DMS153 (cell line): ENCODE data around the gene SMYD4.
A peak's percentile ranks its signal among the peaks of the same experiment; 100 is the strongest.
"Not testable (repeated sequence)": the region's sequence is repeated elsewhere in the genome, so short reads cannot be mapped to it uniquely, and the experiment has no call there.

ENCODE experiments used
- DNase-seq: peaks from one replicate; lab custom pipeline; 2025; lab: John Stamatoyannopoulos, UW

The SMYD4 gene, protein sequence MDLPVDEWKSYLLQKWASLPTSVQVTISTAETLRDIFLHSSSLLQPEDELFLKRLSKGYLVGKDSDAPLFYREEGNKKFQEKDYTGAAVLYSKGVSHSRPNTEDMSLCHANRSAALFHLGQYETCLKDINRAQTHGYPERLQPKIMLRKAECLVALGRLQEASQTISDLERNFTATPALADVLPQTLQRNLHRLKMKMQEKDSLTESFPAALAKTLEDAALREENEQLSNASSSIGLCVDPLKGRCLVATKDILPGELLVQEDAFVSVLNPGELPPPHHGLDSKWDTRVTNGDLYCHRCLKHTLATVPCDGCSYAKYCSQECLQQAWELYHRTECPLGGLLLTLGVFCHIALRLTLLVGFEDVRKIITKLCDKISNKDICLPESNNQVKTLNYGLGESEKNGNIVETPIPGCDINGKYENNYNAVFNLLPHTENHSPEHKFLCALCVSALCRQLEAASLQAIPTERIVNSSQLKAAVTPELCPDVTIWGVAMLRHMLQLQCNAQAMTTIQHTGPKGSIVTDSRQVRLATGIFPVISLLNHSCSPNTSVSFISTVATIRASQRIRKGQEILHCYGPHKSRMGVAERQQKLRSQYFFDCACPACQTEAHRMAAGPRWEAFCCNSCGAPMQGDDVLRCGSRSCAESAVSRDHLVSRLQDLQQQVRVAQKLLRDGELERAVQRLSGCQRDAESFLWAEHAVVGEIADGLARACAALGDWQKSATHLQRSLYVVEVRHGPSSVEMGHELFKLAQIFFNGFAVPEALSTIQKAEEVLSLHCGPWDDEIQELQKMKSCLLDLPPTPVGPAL

DNA sequence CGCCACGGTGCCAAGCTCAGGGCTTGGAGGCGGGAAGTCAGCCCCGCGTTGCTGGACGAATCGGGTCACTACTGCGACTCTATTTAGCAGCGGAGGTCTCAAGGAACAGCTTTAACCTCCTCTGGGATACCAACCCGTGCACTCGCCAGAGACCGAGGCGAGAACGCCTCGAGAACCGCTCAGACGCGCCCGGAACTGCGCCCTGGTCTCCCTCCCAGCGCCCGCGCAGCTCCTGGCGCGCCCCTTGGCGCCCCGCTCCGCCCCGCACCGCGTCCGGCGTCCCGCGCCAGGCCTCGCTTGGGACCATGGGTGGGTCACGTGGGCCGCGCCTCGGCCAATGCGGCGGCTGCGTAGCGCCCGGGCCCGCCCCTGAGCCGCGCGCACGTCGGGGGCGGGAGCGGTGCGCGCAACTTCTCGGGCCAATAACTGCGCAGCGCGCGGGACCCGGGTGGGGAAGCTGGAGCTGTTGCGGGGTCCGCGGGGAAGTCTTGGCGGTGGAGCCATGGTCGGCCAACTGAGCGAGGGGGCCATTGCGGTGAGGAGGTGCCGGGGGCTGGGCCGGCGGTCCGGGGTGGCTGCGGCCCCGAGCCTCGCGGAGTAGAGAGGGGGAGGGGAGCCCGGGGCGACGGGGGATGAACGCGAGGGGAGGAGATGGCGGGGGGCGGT lies at the start of gene SMYD4, which contains the start of gene RPA1:
SMYD4 (minus strand) TSS at position 311 of the 666 bp plus-strand sequence. CDS start 1,908 bp downstream, outside the sequence.
RPA1 (plus strand) TSS at position 414 of the 666 bp plus-strand sequence; CDS start at position 503, 89 bp downstream.
- DNase-seq: peak; percentile 8

DNA sequence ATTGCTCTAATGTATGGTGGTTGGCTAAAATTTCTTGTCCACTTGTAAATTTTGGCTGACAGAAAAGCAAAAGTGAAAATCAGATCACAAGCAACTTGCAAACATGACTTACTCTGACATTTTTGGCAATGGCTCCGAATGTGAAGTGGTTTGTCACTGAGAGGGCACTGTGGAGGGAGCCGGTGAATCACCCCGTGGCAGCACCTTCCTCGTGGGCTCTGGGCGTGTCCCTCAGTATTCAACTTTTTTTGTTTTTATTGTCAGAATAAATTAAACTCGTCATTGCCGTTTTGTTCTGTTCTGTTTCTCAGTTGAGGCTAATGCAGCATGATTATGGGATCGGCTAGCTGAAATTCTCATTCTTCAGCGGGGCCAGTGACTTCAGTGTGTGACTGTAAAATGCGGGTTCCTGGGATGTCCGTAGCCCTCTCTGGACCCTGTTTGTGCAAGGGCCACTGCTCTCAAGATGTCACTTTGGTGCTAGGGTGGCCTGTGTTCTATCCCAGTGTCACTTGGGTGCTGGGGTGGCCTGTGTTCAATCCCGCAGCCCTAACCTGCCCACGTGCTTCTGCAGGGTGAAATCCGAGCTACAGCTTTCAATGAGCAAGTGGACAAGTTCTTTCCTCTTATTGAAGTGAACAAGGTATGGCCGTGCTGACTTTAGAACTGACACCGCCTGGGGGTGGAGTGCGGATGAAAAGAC lies 48.9 kb upstream of the SMYD4 start:
- no peak for DNase-seq

DNA sequence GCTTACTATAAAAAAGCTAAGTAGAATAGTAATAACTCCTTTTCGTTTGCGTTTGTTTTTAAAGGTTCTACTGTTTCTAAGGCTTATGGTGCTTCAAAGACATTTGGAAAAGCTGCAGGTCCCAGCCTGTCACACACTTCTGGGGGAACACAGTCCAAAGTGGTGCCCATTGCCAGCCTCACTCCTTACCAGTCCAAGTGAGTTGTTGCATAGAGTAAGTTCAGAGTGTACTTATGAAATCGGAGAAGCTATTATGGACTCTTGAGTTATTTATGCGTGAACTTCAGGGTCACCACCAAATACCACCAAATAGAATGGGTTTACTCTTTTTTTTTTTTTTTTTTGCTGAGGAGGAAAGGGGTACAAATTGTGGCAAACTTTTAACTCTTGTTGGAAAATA lies 45.9 kb upstream of the SMYD4 start:
- no peak for DNase-seq

DNA sequence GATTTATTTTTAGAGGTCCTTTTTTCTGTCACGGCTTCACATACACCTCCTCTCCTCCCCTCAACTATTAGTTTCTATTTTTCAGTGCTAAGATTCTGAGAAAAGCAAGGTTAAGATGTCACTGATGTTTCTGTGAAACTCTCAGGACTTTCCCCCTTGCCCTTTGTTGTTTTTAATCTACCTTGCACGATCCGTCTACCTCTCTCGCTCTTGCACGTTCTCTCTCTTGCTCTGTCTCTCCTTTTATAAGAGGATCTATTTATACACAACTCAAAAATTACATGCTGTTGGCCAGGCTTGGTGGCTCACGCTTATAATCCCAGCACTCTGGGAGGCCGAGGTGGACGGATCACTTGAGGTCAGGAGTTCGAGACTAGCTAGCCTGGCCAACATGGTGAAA lies 43.7 kb upstream of the SMYD4 start:
- DNase-seq: no peak

DNA sequence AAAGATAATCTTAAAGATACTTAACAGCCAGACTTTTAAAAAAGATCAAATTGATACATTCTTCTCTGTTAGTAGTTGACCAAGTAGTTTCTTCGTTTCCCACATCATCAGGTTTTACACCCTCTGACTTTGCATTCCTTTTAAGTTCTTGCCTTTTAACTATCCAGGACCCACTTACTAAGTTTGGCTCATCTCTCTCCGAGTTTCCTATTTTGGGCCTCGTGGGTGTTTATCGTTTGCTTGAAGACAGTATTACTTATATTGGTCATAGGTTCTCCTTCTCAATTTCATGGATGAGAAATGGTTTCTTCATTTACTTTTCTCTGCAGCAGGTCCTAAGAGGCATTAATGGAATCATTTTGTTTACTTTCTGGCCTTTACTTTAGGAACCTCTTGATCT lies 43.3 kb upstream of the SMYD4 start:
- DNase-seq: no peak

DNA sequence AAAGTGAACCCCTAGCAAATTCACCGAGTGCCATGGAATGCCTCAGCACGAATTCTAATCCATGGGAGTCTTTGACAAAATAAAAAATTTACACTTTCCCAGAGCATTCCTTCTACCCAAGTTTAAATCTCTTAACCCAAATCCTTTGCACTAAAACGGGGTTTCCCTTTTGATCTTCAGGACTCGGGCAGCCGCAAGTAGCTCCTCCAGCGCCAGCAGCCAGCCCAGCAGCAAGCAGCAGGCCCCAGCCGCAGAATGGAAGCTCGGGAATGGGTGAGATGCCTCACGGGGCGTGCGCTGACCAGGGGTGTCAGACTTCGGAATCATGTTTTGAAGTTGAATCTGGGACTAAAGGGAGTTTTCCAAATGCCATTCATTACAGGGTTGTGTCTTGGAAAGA lies 42.6 kb upstream of the SMYD4 start:
- DNase-seq: no peak

DNA sequence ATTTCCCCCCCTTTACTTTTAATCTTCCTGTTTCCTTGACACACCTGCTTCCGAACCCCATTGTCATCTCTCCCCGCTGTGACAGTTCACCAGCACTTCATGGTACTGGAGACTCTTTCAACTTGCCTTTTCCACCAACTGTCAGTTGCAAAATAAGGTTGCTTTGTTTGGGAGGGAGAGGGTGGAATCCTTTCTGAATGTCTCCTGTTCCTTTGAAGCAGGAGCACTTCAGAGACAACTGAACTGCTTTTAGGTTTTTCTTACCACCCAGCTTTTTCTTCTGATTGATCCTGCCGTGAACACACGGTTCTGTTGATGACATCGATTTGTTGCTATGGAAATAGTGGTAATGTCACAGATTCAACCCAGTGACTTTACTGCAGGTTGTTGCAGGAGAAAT lies 42.1 kb upstream of the SMYD4 start:
- DNase-seq: no peak

DNA sequence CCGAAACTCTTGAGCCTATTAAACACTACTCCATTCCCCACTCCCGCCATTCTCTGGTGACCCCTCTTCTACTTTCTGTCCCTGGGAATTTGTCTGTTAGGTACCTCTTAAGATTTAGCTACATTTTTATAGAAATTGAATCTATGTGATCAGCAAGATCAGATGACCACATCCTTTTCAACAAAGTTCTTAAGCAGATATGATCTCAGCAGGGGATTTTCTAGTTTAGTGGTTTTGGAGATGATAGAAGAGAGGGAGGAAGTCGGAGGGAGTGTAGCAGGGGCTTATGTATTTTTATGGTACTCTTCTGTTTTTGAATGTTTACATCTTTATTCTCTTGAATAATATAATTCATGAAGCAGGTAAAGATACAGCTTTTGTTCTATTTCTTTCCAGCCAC lies 40.9 kb upstream of the SMYD4 start:
- no peak for DNase-seq

DNA sequence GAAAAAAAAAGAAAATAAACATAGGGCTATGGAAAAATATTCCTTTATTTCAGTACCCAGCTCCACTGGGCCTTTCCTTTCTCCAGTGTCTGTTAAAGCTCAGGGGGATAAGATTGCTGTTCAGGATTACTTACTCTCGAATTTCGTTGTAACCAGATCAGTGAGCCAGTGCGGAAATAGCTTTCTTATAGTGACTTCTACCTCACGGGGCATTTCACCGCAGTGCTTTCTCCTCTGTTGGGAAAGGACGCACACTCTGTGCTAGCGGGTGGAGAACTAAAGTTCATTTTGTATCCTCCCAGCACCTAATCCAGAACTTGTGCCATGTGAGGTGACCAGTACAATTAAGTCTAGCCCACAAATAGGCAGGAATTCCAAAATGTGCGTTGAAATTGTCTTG lies 38.4 kb upstream of the SMYD4 start:
- DNase-seq: no peak

DNA sequence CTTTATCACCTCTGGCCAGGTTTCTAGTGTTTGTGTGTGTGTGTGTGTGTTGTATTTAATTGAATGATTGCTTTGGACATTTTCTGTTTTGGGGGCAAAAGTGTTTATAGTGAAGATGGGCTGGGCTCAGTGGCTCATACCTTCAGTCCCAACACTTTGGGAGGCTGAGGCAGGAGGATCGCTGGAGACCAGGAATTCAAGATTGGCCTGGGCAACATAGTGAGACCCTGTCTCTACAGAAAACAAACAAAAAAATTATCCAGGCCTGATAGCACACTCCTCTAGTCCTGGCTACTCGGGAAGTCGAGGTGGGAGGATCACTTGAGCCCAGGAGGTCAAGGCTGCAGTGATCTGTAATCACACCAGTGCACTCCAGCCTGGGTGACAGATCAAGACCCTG lies 37.6 kb upstream of the SMYD4 start:
- no peak for DNase-seq

DNA sequence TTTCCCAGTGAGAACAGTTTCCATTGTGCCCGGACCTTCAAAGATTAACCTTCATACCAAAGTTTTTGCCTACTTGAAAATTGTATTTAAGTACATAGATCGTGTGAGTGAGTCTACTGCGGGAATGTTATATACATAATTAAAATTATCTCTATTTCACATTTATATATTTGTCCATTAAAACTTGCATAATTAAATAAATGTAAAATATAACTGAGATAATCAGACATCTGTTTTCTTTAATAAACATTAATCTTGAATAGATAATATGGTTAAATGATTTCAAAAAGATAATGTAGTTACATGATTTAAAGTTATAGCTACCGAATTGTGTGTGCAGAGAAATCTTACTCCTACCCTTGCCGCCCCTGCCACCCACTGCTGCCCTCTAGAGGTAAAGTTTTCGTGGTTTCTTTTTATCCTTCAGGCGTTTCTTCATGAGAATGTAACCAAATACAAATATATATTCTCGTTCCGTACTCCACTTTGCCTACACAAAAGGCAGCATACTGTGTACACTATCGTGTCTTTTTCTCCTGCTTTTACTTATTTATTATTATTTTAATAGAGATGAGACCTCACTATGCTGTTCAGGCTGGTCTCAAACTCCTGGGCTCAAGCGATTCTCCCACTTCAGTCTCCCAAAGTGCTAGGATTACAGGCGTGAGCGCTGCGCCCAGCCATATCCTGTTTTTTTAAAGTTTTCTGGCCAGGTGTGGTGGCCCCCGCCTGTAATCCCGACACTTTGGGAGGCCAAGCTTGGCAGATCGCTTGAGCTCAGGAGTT lies 35.7 kb upstream of the SMYD4 start:
- no peak for DNase-seq

DNA sequence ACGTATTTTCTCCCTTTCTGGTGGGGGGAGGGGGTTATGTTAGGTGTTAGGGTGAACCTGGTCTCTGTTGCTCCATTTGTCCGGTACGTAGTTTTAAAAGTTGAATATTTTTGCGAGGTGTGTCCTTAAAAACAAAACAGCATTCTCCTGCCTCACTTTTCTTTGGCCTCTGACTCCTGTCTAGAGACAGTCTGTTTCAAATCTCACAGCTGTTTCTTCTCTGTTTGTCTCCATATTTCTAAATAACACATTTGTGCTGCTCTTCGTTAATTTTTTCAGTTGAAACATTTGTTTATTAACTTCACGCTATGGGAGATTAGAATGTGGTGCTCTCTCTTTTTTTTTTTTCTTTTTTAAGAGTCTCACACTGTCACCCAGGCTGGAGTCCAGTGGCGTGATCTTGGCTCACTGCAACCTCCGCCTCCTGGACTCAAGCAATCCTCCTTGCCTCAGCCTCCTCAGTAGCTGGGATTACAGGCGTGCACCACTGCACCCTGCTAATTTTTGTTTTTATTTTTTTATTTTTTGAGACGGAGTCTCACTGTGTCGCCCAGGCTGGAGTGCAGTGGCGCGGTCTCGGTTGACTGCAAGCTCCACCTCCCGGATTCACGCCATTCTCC lies 31.8 kb upstream of the SMYD4 start:
- no peak for DNase-seq

DNA sequence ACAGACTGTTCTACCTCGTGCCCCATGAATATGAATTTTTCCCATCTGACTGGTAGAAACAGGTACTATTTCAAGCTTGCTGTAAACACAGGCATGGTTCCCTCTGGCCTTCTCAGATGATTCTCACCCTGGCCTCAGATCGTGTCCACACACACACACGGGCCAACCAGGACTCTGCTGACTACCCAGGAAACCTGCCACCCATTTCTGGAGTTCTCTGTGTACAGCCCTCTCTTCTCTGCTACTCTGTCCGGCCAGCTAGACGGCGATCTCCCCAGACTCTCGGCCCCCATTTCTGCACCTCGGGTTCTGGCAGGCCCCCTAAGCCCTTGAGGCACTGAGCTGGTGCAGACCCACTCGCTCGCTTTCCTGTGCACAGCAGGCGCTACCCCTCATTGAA lies 31.3 kb upstream of the SMYD4 start:
- no peak for DNase-seq

DNA sequence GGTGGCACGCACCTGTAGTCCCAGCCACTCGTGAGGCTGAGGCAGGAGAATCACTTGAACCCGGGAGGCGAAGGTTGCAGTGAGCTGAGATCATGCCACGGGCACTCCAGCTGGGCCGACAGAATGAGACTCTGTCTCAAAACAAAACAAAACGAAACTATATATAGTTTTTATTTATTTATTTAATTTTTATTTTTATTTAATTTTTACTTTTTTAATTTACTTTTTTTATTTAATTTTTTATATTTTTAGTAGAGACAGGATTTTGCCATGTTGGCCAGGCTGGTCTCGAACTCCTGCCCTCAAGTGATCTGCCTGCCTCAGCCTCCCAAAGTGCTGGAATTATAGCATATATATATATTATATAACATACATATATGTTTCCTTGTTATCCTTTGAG lies 26.8 kb upstream of the SMYD4 start:
- DNase-seq: not testable (repeated sequence)

DNA sequence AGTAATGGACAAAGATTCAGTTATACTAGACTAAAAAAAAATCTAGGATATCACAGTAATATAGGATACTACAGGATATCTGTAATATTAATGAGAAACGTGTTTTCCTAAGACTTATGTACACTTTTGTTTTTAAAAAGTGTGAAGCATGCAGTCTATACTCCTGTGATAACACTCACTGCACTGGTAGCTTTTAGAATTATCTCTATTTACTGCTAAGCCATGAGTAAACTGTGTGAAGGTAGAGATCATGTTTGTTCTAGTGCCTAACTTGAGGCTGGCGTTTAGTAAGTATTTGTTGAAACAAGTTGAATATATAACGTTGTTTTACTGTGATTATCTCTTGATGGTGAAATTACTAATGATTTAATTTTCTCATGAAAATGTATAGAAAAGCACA lies 24.0 kb upstream of the SMYD4 start:
- DNase-seq: no peak

DNA sequence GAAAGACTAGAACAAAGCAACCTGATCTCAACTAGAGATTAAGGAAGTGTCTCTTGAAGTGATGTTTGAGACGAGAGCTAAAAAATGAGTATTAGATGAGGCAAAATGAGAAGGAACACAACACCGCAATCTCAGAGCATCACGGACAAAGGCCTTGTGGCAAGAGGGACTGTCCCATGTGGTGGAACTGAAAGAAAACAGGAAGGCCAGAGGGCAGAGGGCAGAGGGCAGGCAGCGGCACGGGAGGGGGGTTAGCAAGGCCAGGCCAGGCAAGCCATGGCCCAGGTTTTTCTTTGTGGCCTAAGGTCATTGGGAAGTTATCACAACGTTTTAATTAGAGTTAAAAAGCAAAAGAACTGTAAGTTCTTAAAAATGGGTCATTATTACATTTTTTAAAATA lies 22.6 kb upstream of the SMYD4 start:
- no peak for DNase-seq

DNA sequence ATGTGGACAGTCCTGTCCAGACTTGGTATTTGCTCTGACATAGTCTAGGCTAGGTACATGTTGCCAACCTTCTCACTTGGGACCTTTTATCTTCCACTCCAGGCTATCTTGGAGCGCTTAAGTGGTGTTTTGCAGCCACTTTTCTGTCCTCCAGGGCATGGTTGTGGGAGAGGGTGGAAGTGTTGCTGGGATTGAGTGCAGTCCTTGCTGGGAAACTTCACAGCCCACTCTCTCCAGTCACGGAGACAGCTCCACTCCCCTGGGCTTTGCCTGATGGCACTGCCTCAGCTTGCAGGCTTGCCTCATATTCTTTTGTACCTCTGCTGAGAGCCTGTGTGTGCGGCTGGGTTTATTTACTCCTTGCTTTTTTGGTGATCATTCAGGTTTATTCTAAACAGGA lies 17.5 kb upstream of the SMYD4 start:
- DNase-seq: no peak

DNA sequence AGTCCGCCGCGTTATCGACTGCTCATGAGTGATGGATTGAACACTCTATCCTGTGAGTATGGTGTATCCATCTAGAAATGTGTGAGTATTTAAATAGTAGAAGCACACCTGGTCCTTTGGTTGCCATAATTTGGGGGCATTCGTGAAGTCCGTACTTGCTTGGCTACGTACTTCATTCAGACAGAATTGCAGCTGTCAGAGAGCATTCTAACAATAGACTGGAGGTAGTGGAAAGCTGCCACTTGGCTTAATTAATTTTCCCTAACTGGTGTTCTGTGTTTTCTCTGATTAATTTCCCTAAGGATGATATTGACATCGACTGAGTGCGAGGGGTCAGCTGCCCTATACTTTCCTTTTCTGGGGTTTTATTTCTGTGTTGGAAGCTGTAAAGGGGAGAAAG lies 14.2 kb upstream of the SMYD4 start:
- DNase-seq: no peak

DNA sequence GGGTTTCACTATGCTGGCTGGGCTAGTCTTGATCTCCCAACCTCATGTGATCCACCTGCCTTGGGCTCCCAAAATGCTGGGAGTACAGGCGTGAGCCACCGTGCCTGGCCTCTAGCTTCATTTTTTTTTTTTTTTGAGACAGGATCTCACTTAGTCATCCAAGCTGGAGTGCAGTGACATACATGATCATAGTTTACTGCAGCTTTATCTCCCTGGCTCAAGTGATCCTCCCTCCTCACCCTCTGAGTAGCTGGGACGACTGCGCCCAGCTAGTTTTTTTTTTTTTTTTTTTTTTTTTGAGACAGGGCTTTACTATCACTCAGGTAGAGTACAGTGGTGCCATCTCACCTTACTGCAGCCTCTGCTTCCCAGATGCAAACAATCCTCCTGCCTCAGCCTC lies 9.8 kb upstream of the SMYD4 start:
- DNase-seq: no peak

DNA sequence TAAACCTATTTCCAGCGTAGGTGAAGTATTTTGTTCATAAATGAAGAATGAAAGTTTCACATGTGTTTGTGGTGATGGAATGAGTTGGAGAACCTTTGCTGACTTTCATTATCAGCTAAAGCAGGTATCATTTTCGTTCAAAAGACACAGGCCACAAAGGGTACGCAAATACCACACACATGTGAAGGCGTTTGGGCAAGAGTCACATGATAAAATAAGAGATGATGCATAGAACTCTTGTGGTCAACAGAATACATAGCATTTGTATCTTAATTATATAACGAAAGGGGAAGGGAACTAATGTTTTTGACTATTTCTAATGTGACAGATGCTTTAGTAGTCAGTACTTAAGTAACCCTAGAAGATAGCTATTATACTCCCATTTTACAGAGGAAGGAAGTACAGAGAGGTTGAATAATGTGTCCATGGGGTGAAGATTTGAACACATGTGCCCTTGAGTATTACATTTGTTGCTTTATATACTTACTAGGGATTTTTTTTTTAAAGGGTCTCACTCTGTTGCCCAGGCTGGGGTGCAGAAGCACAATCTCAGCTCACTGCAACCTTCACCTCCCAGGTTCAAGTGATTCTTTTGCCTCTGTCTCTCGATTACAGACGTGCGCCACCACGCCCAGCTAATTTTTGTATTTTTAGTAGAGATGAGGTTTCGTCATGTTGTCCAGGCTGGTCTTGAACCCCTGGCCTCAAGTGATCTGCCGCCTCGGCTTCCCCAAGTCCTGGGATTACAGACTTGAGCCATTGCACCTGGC lies 4.9 kb upstream of the SMYD4 start:
- DNase-seq: no peak
